Duodenal mucosa (tissue), 2 donors: ENCODE results near the gene ZMYND12.

Experiments
- H3K27ac ChIP-seq: one replicate; pipeline ENCODE4 v1.7.0; 2013; ENCODE audit warnings: low read depth, low read length
- H3K27me3 ChIP-seq, 2 donors: one replicate each; pipeline ENCODE4 v1.7.0; 2013; ENCODE audit warnings: low read length in 2 of 2, control low read depth in 1 of 2; ENCODE audit not compliant: insufficient read depth in 2 of 2, control insufficient read depth in 1 of 2
- H3K36me3 ChIP-seq, 2 donors: one replicate each; pipeline ENCODE4 v1.7.0; 2013; ENCODE audit warnings: low read length in 2 of 2, control low read depth in 1 of 2; ENCODE audit not compliant: insufficient read depth in 2 of 2, control insufficient read depth in 1 of 2
- H3K4me1 ChIP-seq, 2 donors: one replicate each; pipeline ENCODE4 v1.7.0; 2013; ENCODE audit warnings: low read length in 2 of 2, control low read depth in 1 of 2; ENCODE audit not compliant: insufficient read depth in 2 of 2, control insufficient read depth in 1 of 2
- H3K4me3 ChIP-seq, 2 donors: one replicate each; pipeline ENCODE4 v1.7.0; 2013; ENCODE audit warnings: low read length in 2 of 2, low read depth in 1 of 2
- H3K9ac ChIP-seq, 2 donors: one replicate each; pipeline ENCODE4 v1.7.0; 2013; ENCODE audit warnings: low read length in 2 of 2, low read depth in 1 of 2
- H3K9me3 ChIP-seq, 2 donors: one replicate each; pipeline ENCODE4 v1.7.0; 2013; ENCODE audit warnings: low read length in 2 of 2, control low read depth in 1 of 2; ENCODE audit not compliant: control insufficient read depth in 1 of 2

The ZMYND12 gene

GRCh38 chr1:42424201-42424600, 31.6 kb downstream of the ZMYND12 start:
- H3K27me3 ChIP-seq: no peaks in the 10 kb centered on the region
- no peaks in the 10 kb centered on the region for H3K9me3 ChIP-seq
- no peak overlapping the region for H3K4me3 ChIP-seq
- peaks cover 0 to 12% of the 10 kb centered on the region in 2 donors for H3K4me1 ChIP-seq
- H3K27ac ChIP-seq: no peak overlapping the region
- no peak overlapping the region for H3K9ac ChIP-seq
- H3K36me3 ChIP-seq: no peaks in the 10 kb centered on the region

GRCh38 chr1:42423681-42424080, 32.1 kb downstream of the ZMYND12 start:
- H3K9me3 ChIP-seq: no peaks in the 10 kb centered on the region
- no peaks in the 10 kb centered on the region for H3K27me3 ChIP-seq
- peaks cover 0 to 12% of the 10 kb centered on the region in 2 donors for H3K4me1 ChIP-seq
- no peaks in the 10 kb centered on the region for H3K36me3 ChIP-seq
- no peak overlapping the region for H3K9ac ChIP-seq
- H3K27ac ChIP-seq: no peak overlapping the region
- H3K4me3 ChIP-seq: no peak overlapping the region

GRCh38 chr1:42422737-42423136, 33.1 kb downstream of the ZMYND12 start:
- Histone ChIP-seq H3K9me3 (no peaks in the 10 kb centered on the region), H3K27me3 (no peaks in the 10 kb centered on the region), H3K9ac (no peak overlapping the region), H3K36me3 (no peaks in the 10 kb centered on the region), H3K4me1 (peaks cover 0 to 12% of the 10 kb centered on the region in 2 donors), H3K27ac (no peak overlapping the region), H3K4me3 (no peak overlapping the region)

- no peaks in the 10 kb centered on the region for H3K36me3 ChIP-seq
- peaks cover 0 to 12% of the 10 kb centered on the region in 2 donors for H3K4me1 ChIP-seq
- no peaks in the 10 kb centered on the region for H3K27me3 ChIP-seq
- no peak overlapping the region for H3K4me3 ChIP-seq
- no peak overlapping the region for H3K27ac ChIP-seq
- no peak overlapping the region for H3K9ac ChIP-seq
- no peaks in the 10 kb centered on the region for H3K9me3 ChIP-seq
Observed at GRCh38 chr1:42420911-42421585, 34.8 kb downstream of the ZMYND12 start.

- Histone ChIP-seq H3K27ac (no peak overlapping the region), H3K9me3 (no peaks in the 10 kb centered on the region), H3K9ac (no peak overlapping the region), H3K4me1 (peaks cover 0 to 12% of the 10 kb centered on the region in 2 donors), H3K27me3 (no peaks in the 10 kb centered on the region), H3K4me3 (no peak overlapping the region), H3K36me3 (no peaks in the 10 kb centered on the region)
Observed at GRCh38 chr1:42420121-42420520, 35.7 kb downstream of the ZMYND12 start.

- Histone ChIP-seq H3K9ac (no peak overlapping the region), H3K9me3 (no peaks in the 10 kb centered on the region), H3K27ac (no peak overlapping the region), H3K27me3 (no peaks in the 10 kb centered on the region), H3K4me3 (no peak overlapping the region), H3K4me1 (peaks cover 0 to 12% of the 10 kb centered on the region in 2 donors), H3K36me3 (no peaks in the 10 kb centered on the region)
Observed at GRCh38 chr1:42419126-42419821, 36.5 kb downstream of the ZMYND12 start.

GRCh38 chr1:42418516-42418915, 37.3 kb downstream of the ZMYND12 start:
- Histone ChIP-seq H3K27ac (no peak overlapping the region), H3K9me3 (no peaks in the 10 kb centered on the region), H3K4me1 (peaks cover 0 to 12% of the 10 kb centered on the region in 2 donors), H3K9ac (no peak overlapping the region), H3K36me3 (no peaks in the 10 kb centered on the region), H3K27me3 (no peaks in the 10 kb centered on the region), H3K4me3 (no peak overlapping the region)

GRCh38 chr1:42417166-42417565, 38.7 kb downstream of the ZMYND12 start:
- Histone ChIP-seq H3K27me3 (no peaks in the 10 kb centered on the region), H3K9ac (no peak overlapping the region), H3K9me3 (no peaks in the 10 kb centered on the region), H3K27ac (no peak overlapping the region), H3K4me1 (peaks cover 0 to 12% of the 10 kb centered on the region in 2 donors), H3K36me3 (no peaks in the 10 kb centered on the region), H3K4me3 (no peak overlapping the region)

GRCh38 chr1:42414551-42415496, 41.0 kb downstream of the ZMYND12 start:
- Histone ChIP-seq H3K4me3 (no peak overlapping the region), H3K27me3 (no peaks in the 10 kb centered on the region), H3K27ac (no peak overlapping the region), H3K9ac (no peak overlapping the region), H3K4me1 (no peaks in the 10 kb centered on the region), H3K9me3 (no peaks in the 10 kb centered on the region), H3K36me3 (no peaks in the 10 kb centered on the region)
